Activated naive CD8-positive, alpha-beta T cell treated with anti-CD3 and anti-CD28 coated beads, Interleukin-2, amount 50 U/mL, for 16 hours (primary cell): ENCODE measurements around the gene INPP5A.
"Not testable (repeated sequence)": the region's sequence is repeated elsewhere in the genome, so short reads cannot be mapped to it uniquely, and the experiment has no call there.

ENCODE experiments used
- DNase-seq: peaks from one replicate; pipeline ENCODE4 v3.0.0-alpha.2; 2020; ENCODE audit warnings: low read depth, low spot score

Gene INPP5A

GRCh38 chr10:132548106-132548823 lies 10.7 kb downstream of the INPP5A start:
- no peak for DNase-seq

- no peak for DNase-seq
Observed at GRCh38 chr10:132548869-132549268, 11.3 kb downstream of the INPP5A start.

- no peak for DNase-seq
Observed at GRCh38 chr10:132549371-132549770, 11.8 kb downstream of the INPP5A start.

GRCh38 chr10:132550366-132551092 lies 12.9 kb downstream of the INPP5A start:
- no peak for DNase-seq

- DNase-seq, result no peak
Observed at GRCh38 chr10:132551093-132551807, 13.7 kb downstream of the INPP5A start.

GRCh38 chr10:132551808-132552130 lies 14.2 kb downstream of the INPP5A start:
- no peak for DNase-seq

- DNase-seq, result not testable (repeated sequence)
Observed at GRCh38 chr10:132552635-132553034, 15.0 kb downstream of the INPP5A start.

- not testable (repeated sequence) for DNase-seq
Observed at GRCh38 chr10:132553568-132553967, 16.0 kb downstream of the INPP5A start.

GRCh38 chr10:132554053-132554990 lies 16.7 kb downstream of the INPP5A start:
- no peak for DNase-seq

- DNase-seq, result peak; percentile 39
Observed at GRCh38 chr10:132554991-132555647, 17.5 kb downstream of the INPP5A start.

- no peak for DNase-seq
Observed at GRCh38 chr10:132555648-132556575, 18.3 kb downstream of the INPP5A start.

- DNase-seq, result no peak
Observed at GRCh38 chr10:132556994-132557441, 19.4 kb downstream of the INPP5A start.

- no peak for DNase-seq
Observed at GRCh38 chr10:132557696-132558515, 20.3 kb downstream of the INPP5A start.

GRCh38 chr10:132558516-132559413 lies 21.2 kb downstream of the INPP5A start:
- no peak for DNase-seq

GRCh38 chr10:132559538-132559937 lies 22.0 kb downstream of the INPP5A start:
- no peak for DNase-seq

- DNase-seq, result no peak
Observed at GRCh38 chr10:132560241-132560731, 22.7 kb downstream of the INPP5A start.

GRCh38 chr10:132562177-132562915 lies 24.8 kb downstream of the INPP5A start:
- DNase-seq, result no peak
